ENCODE data around the gene MAMDC2. TPM values are rescaled to one million over a fixed set of nuclear protein-coding genes. Genes with fewer than 3 reads are reported as not detected.

The MAMDC2 gene
- total RNA-seq, 1 donor from 2014 or later, result 28.7 TPM

DNA sequence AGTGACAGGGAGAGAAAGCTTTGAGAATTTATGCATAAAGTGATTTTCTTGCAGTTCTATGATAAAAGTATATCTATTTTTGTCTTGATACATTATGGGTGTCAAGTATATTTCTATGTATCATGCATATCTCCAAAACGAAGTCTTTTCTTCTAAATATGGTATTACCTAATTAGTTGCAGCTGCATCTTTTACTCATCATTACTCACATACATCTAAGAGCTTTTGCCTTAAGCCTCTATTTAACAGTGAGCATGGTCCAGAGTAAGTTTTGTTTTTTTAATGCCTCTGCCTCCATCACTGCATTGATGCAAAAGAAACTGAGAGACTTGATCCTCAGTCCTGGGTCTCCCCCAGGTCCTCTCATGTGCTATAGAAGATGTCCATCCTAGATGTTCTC lies 175.1 kb downstream of the MAMDC2 start:
- H3K4me2 ChIP-seq, result no peak overlapping the region

DNA sequence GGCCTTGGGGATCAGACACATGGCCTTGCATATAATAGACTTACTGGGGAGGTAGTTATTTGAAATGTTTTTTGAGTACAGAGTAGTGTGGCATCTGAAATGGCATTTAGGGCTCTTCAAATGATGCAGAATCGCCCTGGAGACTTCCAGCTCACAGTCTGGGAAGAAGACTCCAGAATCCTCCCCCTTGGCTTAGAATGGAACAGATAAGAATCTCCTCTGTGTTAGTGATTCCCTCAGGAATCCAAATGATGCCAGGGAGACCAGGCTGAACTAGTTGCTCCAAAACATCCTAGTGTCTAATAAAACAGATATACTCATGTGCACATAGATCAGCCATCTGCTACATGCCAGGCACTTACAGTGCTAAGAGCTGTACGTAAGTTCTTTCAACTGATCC lies 176.6 kb downstream of the MAMDC2 start:
- DNase-seq (ENCODE audit: low spot score), result no peak
- no peak overlapping the region for H3K27ac ChIP-seq
- no peak overlapping the region for H3K9ac ChIP-seq
- Mint-ChIP-seq H3K27me3 (ENCODE audit: insufficient read depth, low read depth) (no peaks in the 10 kb centered on the region), H3K9me3 (no peaks in the 10 kb centered on the region), H3K4me1 (peaks cover 5% of the 10 kb centered on the region), H3K36me3 (no peaks in the 10 kb centered on the region), H3K4me3 (no peak overlapping the region), H3K27ac (no peak overlapping the region)
- no peaks in the 10 kb centered on the region for H3K36me3 ChIP-seq
- H3K79me2 ChIP-seq (ENCODE audit: low read depth), result no peaks in the 10 kb centered on the region
- H2AFZ ChIP-seq (replicated peaks), result no peak overlapping the region
- no peaks in the 10 kb centered on the region for H3K27me3 ChIP-seq
- H3F3A ChIP-seq (ENCODE audit: low read depth), result no peaks in the 10 kb centered on the region
- no peaks in the 10 kb centered on the region for H4K20me1 ChIP-seq (ENCODE audit: low read depth)
- H3K4me2 ChIP-seq, result no peak overlapping the region
- H3K9me3 ChIP-seq (ENCODE audit: low read depth), result no peaks in the 10 kb centered on the region
- no peak overlapping the region for H3K4me3 ChIP-seq
- TF ChIP-seq EZH2phosphoT487 (IDR thresholded peaks at IDR 0.05) (no peak), EZH2 (IDR thresholded peaks at IDR 0.05) (no peak)
- TF ChIP-seq, protein P1, sequence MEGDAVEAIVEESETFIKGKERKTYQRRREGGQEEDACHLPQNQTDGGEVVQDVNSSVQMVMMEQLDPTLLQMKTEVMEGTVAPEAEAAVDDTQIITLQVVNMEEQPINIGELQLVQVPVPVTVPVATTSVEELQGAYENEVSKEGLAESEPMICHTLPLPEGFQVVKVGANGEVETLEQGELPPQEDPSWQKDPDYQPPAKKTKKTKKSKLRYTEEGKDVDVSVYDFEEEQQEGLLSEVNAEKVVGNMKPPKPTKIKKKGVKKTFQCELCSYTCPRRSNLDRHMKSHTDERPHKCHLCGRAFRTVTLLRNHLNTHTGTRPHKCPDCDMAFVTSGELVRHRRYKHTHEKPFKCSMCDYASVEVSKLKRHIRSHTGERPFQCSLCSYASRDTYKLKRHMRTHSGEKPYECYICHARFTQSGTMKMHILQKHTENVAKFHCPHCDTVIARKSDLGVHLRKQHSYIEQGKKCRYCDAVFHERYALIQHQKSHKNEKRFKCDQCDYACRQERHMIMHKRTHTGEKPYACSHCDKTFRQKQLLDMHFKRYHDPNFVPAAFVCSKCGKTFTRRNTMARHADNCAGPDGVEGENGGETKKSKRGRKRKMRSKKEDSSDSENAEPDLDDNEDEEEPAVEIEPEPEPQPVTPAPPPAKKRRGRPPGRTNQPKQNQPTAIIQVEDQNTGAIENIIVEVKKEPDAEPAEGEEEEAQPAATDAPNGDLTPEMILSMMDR (IDR thresholded peaks at IDR 0.05), result no peak
- H3K4me1 ChIP-seq, result no peaks in the 10 kb centered on the region

More for the DNA sequence above, 175.1 kb downstream of the MAMDC2 start:
- H3K9ac ChIP-seq, result no peak overlapping the region
- no peak for DNase-seq (ENCODE audit: low spot score)
- H3K4me3 ChIP-seq, result no peak overlapping the region
- H3K27ac ChIP-seq, result no peak overlapping the region
- no peaks in the 10 kb centered on the region for H3K36me3 ChIP-seq
- no peaks in the 10 kb centered on the region for H3K9me3 ChIP-seq (ENCODE audit: low read depth)
- H3K4me1 ChIP-seq, result no peaks in the 10 kb centered on the region
- H3K4me1 Mint-ChIP-seq, result peaks cover 5% of the 10 kb centered on the region
- H3K27me3 Mint-ChIP-seq (ENCODE audit: insufficient read depth, low read depth), result no peaks in the 10 kb centered on the region
- no peaks in the 10 kb centered on the region for H3K9me3 Mint-ChIP-seq
- H3K27ac Mint-ChIP-seq, result no peak overlapping the region
- H3K4me3 Mint-ChIP-seq, result no peak overlapping the region
- TF ChIP-seq EZH2 (IDR thresholded peaks at IDR 0.05) (no peak), EZH2phosphoT487 (IDR thresholded peaks at IDR 0.05) (no peak)
- TF ChIP-seq, protein P1 (IDR thresholded peaks at IDR 0.05), result no peak
- H3K36me3 Mint-ChIP-seq, result peaks cover 3% of the 10 kb centered on the region
- H2AFZ ChIP-seq (replicated peaks), result no peak overlapping the region
- H3K79me2 ChIP-seq (ENCODE audit: low read depth), result no peaks in the 10 kb centered on the region
- H3F3A ChIP-seq (ENCODE audit: low read depth), result no peaks in the 10 kb centered on the region
- no peaks in the 10 kb centered on the region for H3K27me3 ChIP-seq
- no peaks in the 10 kb centered on the region for H4K20me1 ChIP-seq (ENCODE audit: low read depth)

DNA sequence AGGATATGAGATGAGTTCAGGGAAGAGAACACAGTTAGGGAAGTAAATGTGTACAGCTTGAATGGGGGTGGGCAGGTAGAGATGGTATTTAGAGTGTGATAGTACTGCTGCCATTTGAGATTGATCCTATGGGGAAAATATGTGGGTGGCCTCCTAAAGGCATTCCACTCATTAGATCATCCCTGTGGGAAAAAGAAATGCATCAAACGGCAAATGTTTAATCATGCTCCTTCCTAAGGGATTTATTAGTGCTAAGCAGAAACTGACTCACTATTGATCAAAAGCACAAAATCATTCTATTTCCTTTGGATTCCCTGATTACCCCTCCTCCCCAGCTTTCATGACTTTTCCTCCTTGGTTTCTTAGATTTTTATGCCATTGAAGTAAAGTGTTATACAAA lies 178.7 kb downstream of the MAMDC2 start:
- Histone ChIP-seq H3K9ac (no peak overlapping the region), H3F3A (ENCODE audit: low read depth) (no peaks in the 10 kb centered on the region), H3K36me3 (no peaks in the 10 kb centered on the region), H3K4me1 (no peaks in the 10 kb centered on the region), H3K27ac (no peak overlapping the region), H4K20me1 (ENCODE audit: low read depth) (no peaks in the 10 kb centered on the region), H3K9me3 (ENCODE audit: low read depth) (no peaks in the 10 kb centered on the region), H3K4me3 (no peak overlapping the region), H2AFZ (replicated peaks) (no peak overlapping the region), H3K27me3 (no peaks in the 10 kb centered on the region), H3K79me2 (ENCODE audit: low read depth) (no peaks in the 10 kb centered on the region), H3K4me2 (no peak overlapping the region)
- H3K27me3 Mint-ChIP-seq (ENCODE audit: insufficient read depth, low read depth), result no peaks in the 10 kb centered on the region
- H3K4me3 Mint-ChIP-seq, result no peak overlapping the region
- no peak for DNase-seq (ENCODE audit: low spot score)
- no peaks in the 10 kb centered on the region for H3K36me3 Mint-ChIP-seq
- H3K27ac Mint-ChIP-seq, result no peak overlapping the region
- peaks cover 5% of the 10 kb centered on the region for H3K4me1 Mint-ChIP-seq
- no peaks in the 10 kb centered on the region for H3K9me3 Mint-ChIP-seq
- TF ChIP-seq EZH2phosphoT487 (IDR thresholded peaks at IDR 0.05), result no peak
- TF ChIP-seq EZH2 (IDR thresholded peaks at IDR 0.05), result no peak
- TF ChIP-seq, protein P1 (IDR thresholded peaks at IDR 0.05), result no peak
